PC-3 (cell line): ENCODE measurements around the gene WIPF3. TPM values are rescaled to one million over a fixed set of nuclear protein-coding genes. Genes with fewer than 3 reads are reported as not detected.

Source experiments
- ATAC-seq: fragments of 200-7000 bp; cut with Tn5 transposase; 2 replicates; pipeline ENCODE4 v1.9.1; 2020; ENCODE audit warnings: mild to moderate bottlenecking, moderate library complexity
- BruUV-seq: library from RNA; stranded (reverse); fragments of 400-500 nt; replicated peaks from 2 replicates; lab custom pipeline; 2021; lab: Mats Ljungman, UMichigan
- CTCF ChIA-PET: fragments of 300-600 bp; sonication (Branson Sonifier 250); formaldehyde crosslinking; loops from one replicate; lab custom pipeline; 2022; ENCODE audit warnings: antibody characterized with exemption; lab: Charles Lee
- POLR2A ChIA-PET: fragments of 300-600 bp; sonication (Branson Sonifier 250); formaldehyde crosslinking; loops from one replicate; lab custom pipeline; 2022; ENCODE audit warnings: antibody characterized with exemption; ENCODE audit not compliant: unreplicated experiment; lab: Charles Lee
- DNase-seq: peaks from one replicate; pipeline ENCODE4 v3.0.0-alpha.2; 2015
- H2AFZ ChIP-seq: fragments of 300-600 bp; sonication (generic); 2 replicates; pipeline ENCODE4 v1.6.0; 2016; ENCODE audit warnings: antibody characterized with exemption, low read length
- H3F3A ChIP-seq: fragments of 300-600 bp; sonication (generic); one replicate; pipeline ENCODE4 v1.6.0; 2017; ENCODE audit warnings: antibody characterized with exemption, low read length, control low read depth, mild to moderate bottlenecking; ENCODE audit not compliant: unreplicated experiment
- H3K27ac ChIP-seq: fragments of 300-600 bp; sonication (generic); 2 replicates; pipeline ENCODE4 v1.5.1; 2016; ENCODE audit warnings: mild to moderate bottlenecking, low read length
- H3K27me3 ChIP-seq: fragments of 300-600 bp; sonication (generic); 2 replicates; pipeline ENCODE4 v1.6.1; 2016; ENCODE audit warnings: low read length, mixed read lengths
- H3K36me3 ChIP-seq: fragments of 300-600 bp; sonication (generic); 2 replicates; pipeline ENCODE4 v1.6.1; 2016; ENCODE audit warnings: low read depth, mixed run types, low read length, mixed read lengths
- H3K4me1 ChIP-seq: fragments of 300-600 bp; sonication (generic); 2 replicates; pipeline ENCODE4 v1.5.1; 2016; ENCODE audit warnings: low read length; ENCODE audit not compliant: insufficient read depth
- H3K4me2 ChIP-seq: fragments of 300-600 bp; sonication (generic); 2 replicates; pipeline ENCODE4 v1.6.0; 2016; ENCODE audit warnings: low read length
- H3K4me3 ChIP-seq: fragments of 300-600 bp; sonication (generic); 2 replicates; pipeline ENCODE4 v1.5.1; 2016; ENCODE audit warnings: mild to moderate bottlenecking, low read length, mixed read lengths
- H3K79me2 ChIP-seq: fragments of 300-600 bp; sonication (generic); 2 replicates; pipeline ENCODE4 v1.6.1; 2017; ENCODE audit warnings: low read length, mixed read lengths
- H3K9ac ChIP-seq: fragments of 300-600 bp; sonication (generic); 2 replicates; pipeline ENCODE4 v1.6.0; 2016; ENCODE audit warnings: mild to moderate bottlenecking, low read length
- H3K9me2 ChIP-seq: fragments of 300-600 bp; sonication (generic); replicated peaks from 2 replicates; pipeline ENCODE4 v1.6.1; 2016; ENCODE audit warnings: mixed run types, low read length, mixed read lengths
- H3K9me3 ChIP-seq: fragments of 300-600 bp; sonication (generic); 2 replicates; pipeline ENCODE4 v1.6.1; 2016; ENCODE audit warnings: low read length, mixed read lengths
- H4K20me1 ChIP-seq: fragments of 300-600 bp; sonication (generic); 2 replicates; pipeline ENCODE4 v1.6.1; 2016; ENCODE audit warnings: low read length, mixed read lengths
- CTCF ChIP-seq: fragments of 300-600 bp; sonication (generic); conservative IDR thresholded peaks from 2 replicates; pipeline ENCODE4 v1.5.1; 2017; ENCODE audit warnings: antibody characterized with exemption, low read depth, mild to moderate bottlenecking, low read length
- EZH2 ChIP-seq: fragments of 300-600 bp; sonication (generic); IDR thresholded peaks from one replicate; pipeline ENCODE4 v1.6.1; 2017; ENCODE audit warnings: antibody characterized with exemption, mild to moderate bottlenecking, low read length; ENCODE audit not compliant: unreplicated experiment
- EZH2phosphoT487 ChIP-seq: fragments of 300-600 bp; sonication (generic); IDR thresholded peaks from 2 replicates; pipeline ENCODE4 v1.6.1; 2018; ENCODE audit warnings: mild to moderate bottlenecking, antibody characterized with exemption, low read length, borderline replicate concordance
- intact Hi-C: fragments of 100-400 bp; cut with micrococcal nuclease; formaldehyde crosslinking; loops from 2 replicates; pipeline ENCODE4 v1.9.0; 2023
- total RNA-seq: library from RNA; depleted of rRNA; stranded (reverse); fragments of >200 nt; gene quantifications from 2 replicates; pipeline ENCODE4 v1.2.3, GENCODE V29; 2014

The WIPF3 gene
- total RNA-seq, 1 experiment from 2014 or later: 3.4 TPM

- Histone ChIP-seq H4K20me1 (no peaks in the 10 kb centered on the region), H3F3A (no peaks in the 10 kb centered on the region), H3K4me2 (no peak overlapping the region), H3K79me2 (no peaks in the 10 kb centered on the region), H3K36me3 (no peaks in the 10 kb centered on the region), H3K27me3 (no peaks in the 10 kb centered on the region), H3K4me3 (no peak overlapping the region), H2AFZ (no peak overlapping the region), H3K9ac (no peak overlapping the region), H3K27ac (no peak overlapping the region), H3K9me3 (no peaks in the 10 kb centered on the region), H3K9me2 (no peaks in the 10 kb centered on the region), H3K4me1 (no peaks in the 10 kb centered on the region; the same call in 1 of the 2 replicates)
- POLR2A ChIA-PET: interaction anchor here (0.6 kb wide), 1 partner anchor 73 kb away, joined by 5 read pairs; no protein-coding TSS in a partner anchor
- ATAC-seq: no peak
- intact Hi-C loops: no loop called here
- CTCF ChIA-PET: no interaction called here
- DNase-seq: no peak
- TF ChIP-seq CTCF (no peak), EZH2phosphoT487 (no peak), EZH2 (no peak)
- BruUV-seq: no TSS peak
Measured at GRCh38 chr7:29795696-29796580, 10.4 kb upstream of the WIPF3 start.

GRCh38 chr7:29797112-29797944, 9.0 kb upstream of the WIPF3 start:
- Histone ChIP-seq H3K79me2 (no peaks in the 10 kb centered on the region), H3K4me2 (no peak overlapping the region), H3K36me3 (no peaks in the 10 kb centered on the region), H3K9me2 (no peaks in the 10 kb centered on the region), H3K4me1 (no peaks in the 10 kb centered on the region; the same call in 1 of the 2 replicates), H3K9me3 (no peaks in the 10 kb centered on the region), H3K27me3 (no peaks in the 10 kb centered on the region; the same call in 1 of the 2 replicates), H3F3A (no peaks in the 10 kb centered on the region), H4K20me1 (no peaks in the 10 kb centered on the region), H3K4me3 (no peak overlapping the region), H3K9ac (no peak overlapping the region), H2AFZ (no peak overlapping the region), H3K27ac (no peak overlapping the region)
- POLR2A ChIA-PET: no interaction called here
- TF ChIP-seq CTCF: no peak
- no peak for TF ChIP-seq EZH2
- TF ChIP-seq EZH2phosphoT487: no peak
- ATAC-seq (peak; percentile 71), DNase-seq (peak; percentile 33)
- BruUV-seq: no TSS peak
- intact Hi-C loops: no loop called here
- CTCF ChIA-PET: no interaction called here
